Stomach (tissue), 9 donors: Measurements from ENCODE around the gene FTO. TPM values are rescaled to one million over a fixed set of nuclear protein-coding genes. Genes with fewer than 3 reads are reported as not detected.

Experiments used
- DNase-seq, 2 donors: peaks; one replicate each; pipeline versions ENCODE4 v3.0.0 to v3.0.0-alpha.2; 2013 to 2019
- H3K27ac ChIP-seq, 5 donors: fragments of 200-600 bp in 4 of 5; sonication (generic) in 4 of 5; one replicate each; pipeline ENCODE4 v1.5.1; 2013 to 2019; ENCODE audit warnings: mild to moderate bottlenecking in 1 of 5, moderate library complexity in 1 of 5
- H3K27me3 ChIP-seq, 3 donors: fragments of 200-600 bp; sonication (generic); one replicate each; pipeline ENCODE4 v1.5.1; 2017 to 2019; ENCODE audit warnings: mixed run types in 1 of 3
- H3K36me3 ChIP-seq, 4 donors: fragments of 200-600 bp; sonication (generic); 1 replicate in 3 of 4; 2 replicates in 1 of 4; pipeline ENCODE4 v1.5.1; 2016 to 2019
- H3K4me1 ChIP-seq, 4 donors: fragments of 200-600 bp; sonication (generic); one replicate each; pipeline ENCODE4 v1.5.1; 2016 to 2019
- H3K4me3 ChIP-seq, 4 donors: fragments of 200-600 bp; sonication (generic) in 3 of 4; one replicate each; pipeline ENCODE4 v1.5.1; 2016 to 2019; ENCODE audit warnings: mild to moderate bottlenecking in 1 of 4
- H3K9me3 ChIP-seq, 4 donors: fragments of 200-600 bp; sonication (generic); one replicate each; pipeline ENCODE4 v1.5.1; 2016 to 2019
- EP300 ChIP-seq: sonication (generic); formaldehyde crosslinking; IDR thresholded peaks from one replicate; pipeline ENCODE4 v1.6.1; 2017; ENCODE audit warnings: antibody characterized with exemption
- POLR2A ChIP-seq, 4 donors: fragments of 450-650 bp; IDR thresholded peaks; one replicate each; pipeline ENCODE4 v1.6.1; 2016; ENCODE audit warnings: antibody characterized with exemption in 4 of 4, control low read depth in 2 of 4, mild to moderate bottlenecking in 1 of 4, moderate library complexity in 1 of 4
- POLR2AphosphoS5 ChIP-seq, 3 donors: sonication (generic); formaldehyde crosslinking; IDR thresholded peaks; one replicate each; pipeline ENCODE4 v1.6.1; 2016; ENCODE audit warnings: antibody characterized with exemption in 3 of 3
- WGBS, 5 donors: extraction: QIAGEN DNeasy Blood & Tissue Kit in 3 of 5; methylation state at CpG; one replicate each; pipeline versions ENCODE4 v1.1.5 to v1.1.7; 2013 to 2018; 5-methylcytosine and 5-hydroxymethylcytosine counted together
- intact Hi-C: fragments of 100-400 bp; cut with DNase I; formaldehyde crosslinking; loops from one replicate; pipeline ENCODE4 v1.15.1; 2023; ENCODE audit warnings: low total_unique reads
- polyA plus RNA-seq, 3 donors: library from polyadenylated mRNA; stranded (reverse); fragments of 200-250 nt; gene quantifications; one replicate each; pipeline ENCODE4 v1.2.3, GENCODE V29; 2013
- total RNA-seq, 5 donors: library from RNA; depleted of rRNA; stranded (reverse); fragments of >200 nt; gene quantifications; one replicate each; pipeline versions ENCODE4 v1.1.0 to v1.2.3, GENCODE V29; 2014 to 2016
- TF ChIP-seq, protein P1 (sequence below), 7 experiments: fragments of 450-650 bp in 4 of 7; fragments of 200-600 bp in 3 of 7; sonication (generic) in 3 of 7; IDR thresholded peaks; one replicate each; pipeline ENCODE4 v1.5.1; 2016 to 2019; ENCODE audit warnings: antibody characterized with exemption in 7 of 7, control low read depth in 2 of 7, mild to moderate bottlenecking in 1 of 7
- donor health status: healthy with polysubstance abuse.
- donor health status: Bipolar disorder and iron deficiency.
- donor health status: healthy.

FTO gene
- total and polyA plus RNA-seq, 8 donors: 9.3 to 88.7 (median 24.6) TPM

DNA sequence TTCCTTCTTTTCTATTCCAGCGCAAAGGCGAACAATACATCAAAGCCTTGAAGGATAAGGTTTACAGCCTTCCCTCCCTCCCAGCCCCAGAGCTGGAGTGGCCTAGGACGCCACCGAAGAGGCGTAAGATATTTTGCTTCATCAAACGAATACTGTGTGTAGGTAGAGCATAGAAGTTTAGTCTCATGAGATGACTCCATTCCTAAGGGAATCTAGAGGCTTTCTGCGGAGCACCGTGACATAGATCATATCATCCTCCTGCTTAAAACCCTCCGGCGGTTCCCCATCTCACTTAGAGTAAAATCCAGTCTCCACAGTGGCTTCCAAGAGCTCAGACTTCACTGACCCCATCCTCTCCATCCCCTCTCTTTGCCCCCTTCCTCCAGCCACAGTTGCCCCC, 390.7 kb downstream of the FTO start:
- no peak overlapping the region for H3K4me3 ChIP-seq
- 91 to 98% (median 97%) methylated on average over 10 of the region's 10 CpGs for WGBS, 5 donors
- no peak overlapping the region for H3K27ac ChIP-seq

GRCh38 chr16:54096607-54097006, 392.7 kb downstream of the FTO start:
- Histone ChIP-seq H3K4me3 (no peak overlapping the region), H3K4me1 (no peaks in the 10 kb centered on the region), H3K9me3 (no peaks in the 10 kb centered on the region), H3K27me3 (no peaks in the 10 kb centered on the region), H3K27ac (no peak overlapping the region), H3K36me3 (peaks cover 0 to 10% (median 7%) of the 10 kb centered on the region in 4 donors)
- DNase-seq: no peak
- WGBS, 5 donors: 91 to 100% (median 95%) methylated on average over 2 of the region's 2 CpGs
- TF ChIP-seq POLR2A (IDR thresholded peaks at IDR 0.05): no peak
- TF ChIP-seq, protein P1, sequence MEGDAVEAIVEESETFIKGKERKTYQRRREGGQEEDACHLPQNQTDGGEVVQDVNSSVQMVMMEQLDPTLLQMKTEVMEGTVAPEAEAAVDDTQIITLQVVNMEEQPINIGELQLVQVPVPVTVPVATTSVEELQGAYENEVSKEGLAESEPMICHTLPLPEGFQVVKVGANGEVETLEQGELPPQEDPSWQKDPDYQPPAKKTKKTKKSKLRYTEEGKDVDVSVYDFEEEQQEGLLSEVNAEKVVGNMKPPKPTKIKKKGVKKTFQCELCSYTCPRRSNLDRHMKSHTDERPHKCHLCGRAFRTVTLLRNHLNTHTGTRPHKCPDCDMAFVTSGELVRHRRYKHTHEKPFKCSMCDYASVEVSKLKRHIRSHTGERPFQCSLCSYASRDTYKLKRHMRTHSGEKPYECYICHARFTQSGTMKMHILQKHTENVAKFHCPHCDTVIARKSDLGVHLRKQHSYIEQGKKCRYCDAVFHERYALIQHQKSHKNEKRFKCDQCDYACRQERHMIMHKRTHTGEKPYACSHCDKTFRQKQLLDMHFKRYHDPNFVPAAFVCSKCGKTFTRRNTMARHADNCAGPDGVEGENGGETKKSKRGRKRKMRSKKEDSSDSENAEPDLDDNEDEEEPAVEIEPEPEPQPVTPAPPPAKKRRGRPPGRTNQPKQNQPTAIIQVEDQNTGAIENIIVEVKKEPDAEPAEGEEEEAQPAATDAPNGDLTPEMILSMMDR (IDR thresholded peaks at IDR 0.05): no peak
- TF ChIP-seq POLR2AphosphoS5 (IDR thresholded peaks at IDR 0.05): no peak
- no peak for TF ChIP-seq EP300
- intact Hi-C loops: no loop called here

More for the DNA sequence above, 390.7 kb downstream of the FTO start:
- no peaks in the 10 kb centered on the region for H3K4me1 ChIP-seq
- TF ChIP-seq, protein P1 (IDR thresholded peaks at IDR 0.05): no peak
- TF ChIP-seq POLR2AphosphoS5 (IDR thresholded peaks at IDR 0.05) (no peak), POLR2A (IDR thresholded peaks at IDR 0.05) (no peak), EP300 (no peak)
- intact Hi-C loops: no loop called here
- no peak for DNase-seq
- H3K36me3 ChIP-seq: peaks cover 0 to 10% (median 7%) of the 10 kb centered on the region in 4 donors
- H3K9me3 ChIP-seq: no peaks in the 10 kb centered on the region
- H3K27me3 ChIP-seq: no peaks in the 10 kb centered on the region

- no peaks in the 10 kb centered on the region for H3K27me3 ChIP-seq
- no peaks in the 10 kb centered on the region for H3K9me3 ChIP-seq
- H3K4me1 ChIP-seq: no peaks in the 10 kb centered on the region
- WGBS, 5 donors: 70 to 91% (median 81%) methylated on average over 3 of the region's 3 CpGs
- H3K27ac ChIP-seq: no peak overlapping the region
- H3K36me3 ChIP-seq: peaks cover 0 to 10% (median 7%) of the 10 kb centered on the region in 4 donors
- intact Hi-C loops: no loop called here
- no peak overlapping the region for H3K4me3 ChIP-seq
- no peak for DNase-seq
- TF ChIP-seq EP300: no peak
- TF ChIP-seq POLR2A (IDR thresholded peaks at IDR 0.05): no peak
- no peak for TF ChIP-seq POLR2AphosphoS5 (IDR thresholded peaks at IDR 0.05)
- TF ChIP-seq, protein P1 (IDR thresholded peaks at IDR 0.05): no peak
Observed at GRCh38 chr16:54097774-54098173, 393.8 kb downstream of the FTO start.

- 41 to 59% (median 47%) methylated on average over 2 of the region's 2 CpGs for WGBS, 5 donors
Observed at GRCh38 chr16:54098247-54098646, 394.3 kb downstream of the FTO start.

More at GRCh38 chr16:54098247-54098646, 394.3 kb downstream of the FTO start:
- H3K9me3 ChIP-seq: no peaks in the 10 kb centered on the region
- H3K36me3 ChIP-seq: peaks cover 0 to 10% (median 7%) of the 10 kb centered on the region in 4 donors
- no peak for DNase-seq
- no peak overlapping the region for H3K27ac ChIP-seq
- no peaks in the 10 kb centered on the region for H3K27me3 ChIP-seq
- TF ChIP-seq, protein P1 (IDR thresholded peaks at IDR 0.05): no peak
- TF ChIP-seq POLR2AphosphoS5 (IDR thresholded peaks at IDR 0.05) (no peak), EP300 (no peak), POLR2A (IDR thresholded peaks at IDR 0.05) (no peak)
- no peaks in the 10 kb centered on the region for H3K4me1 ChIP-seq
- H3K4me3 ChIP-seq: no peak overlapping the region
- intact Hi-C loops: no loop called here
